ENCODE measurements around the gene DPYD.

DPYD gene

DNA sequence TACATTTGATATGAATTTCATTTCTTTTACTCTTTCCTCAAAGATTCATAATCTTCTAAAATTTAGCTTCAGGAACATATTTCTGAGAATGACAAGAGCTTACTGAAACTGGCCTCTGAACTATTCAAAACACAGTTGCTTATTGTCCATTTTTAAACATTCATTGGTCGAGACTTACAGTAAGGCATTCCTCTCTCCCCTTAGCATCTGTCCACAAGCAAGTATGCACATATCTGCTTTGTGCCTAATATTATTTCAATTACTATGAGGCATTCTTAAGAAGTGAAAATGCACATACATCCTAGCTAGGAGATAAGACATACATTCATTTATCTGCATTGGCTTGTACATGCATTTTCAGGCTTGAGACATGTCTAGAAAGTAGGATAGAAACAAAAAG lies 710.5 kb downstream of the DPYD start:
- no peak for DNase-seq (ENCODE audit: extremely low spot score)
- ChIA-PET POLR2A (no interaction called here), CTCF (no interaction called here)
- TF ChIP-seq HDGF (IDR thresholded peaks at IDR 0.05; ENCODE audit: borderline replicate concordance) (no peak), L3MBTL2 (conservative IDR thresholded peaks at IDR 0.05) (no peak), TARDBP (IDR thresholded peaks at IDR 0.05) (no peak), NFRKB (IDR thresholded peaks at IDR 0.05) (no peak), CTBP1 (IDR thresholded peaks at IDR 0.05; ENCODE audit: borderline replicate concordance) (no peak), ELF4 (IDR thresholded peaks at IDR 0.05) (no peak), FOXA1 (IDR thresholded peaks at IDR 0.05) (no peak), FOXM1 (IDR thresholded peaks at IDR 0.05; ENCODE audit: borderline replicate concordance) (no peak), FOXK2 (IDR thresholded peaks at IDR 0.05) (no peak), ARNT (IDR thresholded peaks at IDR 0.05) (no peak)
- TF ChIP-seq, protein P1, sequence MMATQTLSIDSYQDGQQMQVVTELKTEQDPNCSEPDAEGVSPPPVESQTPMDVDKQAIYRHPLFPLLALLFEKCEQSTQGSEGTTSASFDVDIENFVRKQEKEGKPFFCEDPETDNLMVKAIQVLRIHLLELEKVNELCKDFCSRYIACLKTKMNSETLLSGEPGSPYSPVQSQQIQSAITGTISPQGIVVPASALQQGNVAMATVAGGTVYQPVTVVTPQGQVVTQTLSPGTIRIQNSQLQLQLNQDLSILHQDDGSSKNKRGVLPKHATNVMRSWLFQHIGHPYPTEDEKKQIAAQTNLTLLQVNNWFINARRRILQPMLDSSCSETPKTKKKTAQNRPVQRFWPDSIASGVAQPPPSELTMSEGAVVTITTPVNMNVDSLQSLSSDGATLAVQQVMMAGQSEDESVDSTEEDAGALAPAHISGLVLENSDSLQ (IDR thresholded peaks at IDR 0.05) = no peak

DNA sequence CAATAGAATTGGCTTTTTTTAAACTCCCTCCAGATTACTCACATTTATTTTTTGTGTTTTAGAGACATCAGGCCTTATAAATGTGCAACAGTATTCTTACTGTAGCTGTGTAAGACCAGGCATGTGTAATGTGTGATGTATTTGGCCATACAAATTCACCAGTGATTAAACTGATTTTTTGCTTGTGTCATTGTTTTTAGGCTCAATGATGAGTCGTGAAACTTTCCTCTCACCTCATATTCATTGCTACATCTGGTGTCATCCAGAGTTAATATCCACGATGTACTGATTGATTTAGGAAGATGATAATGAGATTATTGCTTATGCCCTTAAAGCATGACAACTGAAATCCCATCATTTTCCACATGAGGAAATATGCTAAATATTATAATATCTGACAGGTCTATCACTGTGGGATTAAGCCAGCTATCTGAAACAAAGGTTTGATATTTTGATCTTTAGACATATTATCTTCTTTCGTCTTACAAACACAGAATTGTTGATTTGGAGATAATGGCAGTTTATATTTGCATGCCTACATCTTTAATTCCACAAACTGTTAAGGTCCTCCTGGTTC lies 711.4 kb downstream of the DPYD start:
- ChIA-PET POLR2A (no interaction called here), CTCF (no interaction called here)
- TF ChIP-seq L3MBTL2 (conservative IDR thresholded peaks at IDR 0.05) (no peak), FOXM1 (IDR thresholded peaks at IDR 0.05; ENCODE audit: borderline replicate concordance) (no peak), FOXA1 (IDR thresholded peaks at IDR 0.05) (no peak), CTBP1 (IDR thresholded peaks at IDR 0.05; ENCODE audit: borderline replicate concordance) (no peak), LEF1 (IDR thresholded peaks at IDR 0.05; ENCODE audit: borderline replicate concordance) (no peak), BHLHE40 (IDR thresholded peaks at IDR 0.05; ENCODE audit: borderline replicate concordance) (no peak), SP1 (IDR thresholded peaks at IDR 0.05) (no peak), TARDBP (IDR thresholded peaks at IDR 0.05) (no peak), HDGF (IDR thresholded peaks at IDR 0.05; ENCODE audit: borderline replicate concordance) (no peak), NFRKB (IDR thresholded peaks at IDR 0.05) (no peak), ARNT (IDR thresholded peaks at IDR 0.05) (no peak)
- DNase-seq (ENCODE audit: extremely low spot score) = no peak

DNA sequence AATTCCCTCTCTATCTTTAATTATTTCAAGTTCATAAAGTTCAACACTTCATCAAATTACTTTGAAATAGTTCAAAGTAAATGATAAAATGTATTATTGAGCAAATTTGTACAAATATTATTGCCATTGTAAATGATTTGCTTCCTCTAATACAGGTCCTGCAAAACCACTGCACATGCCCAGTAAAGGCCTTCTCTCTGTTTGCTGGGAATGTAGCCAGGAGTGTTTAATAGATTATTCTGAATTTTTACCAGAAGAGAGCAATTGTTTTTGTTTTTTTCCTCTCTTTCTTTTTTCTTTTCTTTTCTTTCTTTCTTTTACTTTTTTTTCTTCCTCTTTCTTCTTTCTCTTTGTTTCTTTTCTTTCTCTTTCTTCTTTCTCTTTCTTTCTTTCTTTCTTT lies 713.0 kb downstream of the DPYD start:
- POLR2A ChIA-PET = no interaction called here
- TF ChIP-seq BHLHE40 (IDR thresholded peaks at IDR 0.05; ENCODE audit: borderline replicate concordance) = no peak
- TF ChIP-seq ELF4 (IDR thresholded peaks at IDR 0.05) = no peak
- TF ChIP-seq FOXA1 (IDR thresholded peaks at IDR 0.05) = no peak
- TF ChIP-seq CTBP1 (IDR thresholded peaks at IDR 0.05; ENCODE audit: borderline replicate concordance) = no peak
- TF ChIP-seq, protein P1 (IDR thresholded peaks at IDR 0.05) = no peak
- no peak for TF ChIP-seq ZNF384 (IDR thresholded peaks at IDR 0.05)
- no peak for TF ChIP-seq SP1 (IDR thresholded peaks at IDR 0.05)
- no peak for TF ChIP-seq NFRKB (IDR thresholded peaks at IDR 0.05)
- no peak for TF ChIP-seq ARNT (IDR thresholded peaks at IDR 0.05)
- no peak for TF ChIP-seq L3MBTL2 (conservative IDR thresholded peaks at IDR 0.05)
- no peak for TF ChIP-seq SUZ12 (IDR thresholded peaks at IDR 0.05)
- TF ChIP-seq LEF1 (IDR thresholded peaks at IDR 0.05; ENCODE audit: borderline replicate concordance) = no peak
- TF ChIP-seq FOXK2 (IDR thresholded peaks at IDR 0.05) = no peak
- TF ChIP-seq TARDBP (IDR thresholded peaks at IDR 0.05) = no peak
- DNase-seq (ENCODE audit: extremely low spot score) = no peak
- CTCF ChIA-PET = no interaction called here

DNA sequence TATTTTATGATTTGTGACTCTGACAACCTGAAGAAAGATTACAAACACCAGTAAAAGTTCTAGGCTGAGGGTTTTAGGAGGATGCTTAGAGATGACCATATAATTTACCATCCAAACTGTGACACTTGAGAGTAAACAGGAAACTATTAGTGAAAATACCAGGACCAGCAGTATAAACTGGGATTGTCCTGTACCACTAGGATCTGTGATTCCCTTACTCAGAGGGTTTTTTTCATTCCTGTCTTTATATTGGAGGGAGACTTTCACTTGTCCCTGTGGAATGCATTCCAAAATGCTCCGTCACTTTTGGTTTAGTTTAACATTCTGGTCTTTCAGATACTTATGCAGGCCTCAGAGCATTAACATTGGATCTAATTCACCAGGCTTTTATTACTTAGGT lies 716.4 kb downstream of the DPYD start:
- DNase-seq (ENCODE audit: extremely low spot score) = no peak
- POLR2A ChIA-PET = no interaction called here
- CTCF ChIA-PET = no interaction called here
- TF ChIP-seq ZNF384 (IDR thresholded peaks at IDR 0.05) = no peak
- TF ChIP-seq SUZ12 (IDR thresholded peaks at IDR 0.05) = no peak
- TF ChIP-seq TARDBP (IDR thresholded peaks at IDR 0.05) = no peak
- TF ChIP-seq CTBP1 (IDR thresholded peaks at IDR 0.05; ENCODE audit: borderline replicate concordance) = no peak
- TF ChIP-seq HDGF (IDR thresholded peaks at IDR 0.05; ENCODE audit: borderline replicate concordance) = no peak

DNA sequence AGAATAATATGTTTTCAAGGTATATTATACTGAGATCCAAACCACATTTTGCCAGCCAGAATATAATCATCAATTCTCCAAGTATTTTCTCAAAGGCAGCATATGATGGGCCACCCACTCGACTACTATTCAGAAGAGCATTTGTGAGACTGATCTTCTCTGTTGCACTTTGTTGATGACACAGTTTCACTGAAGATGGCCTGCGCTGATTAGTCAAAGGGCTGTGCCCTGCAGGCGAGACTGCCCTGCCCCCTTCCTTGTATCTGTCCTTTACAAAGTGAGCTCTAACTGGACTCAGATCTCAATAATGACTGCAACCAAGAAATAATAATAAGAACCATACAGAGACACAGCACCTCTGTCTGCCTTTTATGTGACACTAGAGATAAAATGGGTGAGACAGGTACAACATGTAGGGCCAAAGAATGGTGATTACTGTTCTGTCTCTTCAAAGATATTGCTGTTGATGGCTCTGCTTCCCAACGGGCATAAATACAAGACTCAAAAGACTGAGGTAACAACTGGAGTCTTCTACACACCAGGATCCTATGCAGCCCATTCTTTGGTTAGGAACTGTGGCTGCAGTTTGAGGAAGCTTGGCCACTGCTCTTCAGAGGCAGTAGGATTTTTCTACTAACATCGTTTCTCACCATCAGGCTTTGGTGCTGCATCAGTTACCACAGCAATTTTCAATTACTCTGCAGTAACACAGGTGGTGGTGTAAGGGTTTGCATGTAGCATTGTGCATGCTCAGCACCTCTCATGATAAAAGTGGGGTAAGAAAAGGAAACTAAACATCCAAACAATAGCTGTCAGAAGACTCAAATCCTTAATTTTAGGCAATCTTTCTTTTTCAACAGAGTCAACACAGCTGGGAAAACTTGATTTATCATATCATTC lies 718.1 kb downstream of the DPYD start:
- CTCF ChIA-PET = no interaction called here
- no peak for DNase-seq (ENCODE audit: extremely low spot score)
- POLR2A ChIA-PET = no interaction called here
- TF ChIP-seq, protein P1 (IDR thresholded peaks at IDR 0.05) = no peak
- TF ChIP-seq LEF1 (IDR thresholded peaks at IDR 0.05; ENCODE audit: borderline replicate concordance) (no peak), SP1 (IDR thresholded peaks at IDR 0.05) (no peak), HDGF (IDR thresholded peaks at IDR 0.05; ENCODE audit: borderline replicate concordance) (no peak), FOXK2 (IDR thresholded peaks at IDR 0.05) (no peak), CTBP1 (IDR thresholded peaks at IDR 0.05; ENCODE audit: borderline replicate concordance) (no peak), ZNF384 (IDR thresholded peaks at IDR 0.05) (no peak), SUZ12 (IDR thresholded peaks at IDR 0.05) (no peak), TARDBP (IDR thresholded peaks at IDR 0.05) (no peak), NFRKB (IDR thresholded peaks at IDR 0.05) (no peak), FOXA1 (IDR thresholded peaks at IDR 0.05) (no peak), L3MBTL2 (conservative IDR thresholded peaks at IDR 0.05) (no peak), BHLHE40 (IDR thresholded peaks at IDR 0.05; ENCODE audit: borderline replicate concordance) (no peak), FOXM1 (IDR thresholded peaks at IDR 0.05; ENCODE audit: borderline replicate concordance) (no peak), ELF4 (IDR thresholded peaks at IDR 0.05) (no peak), ARNT (IDR thresholded peaks at IDR 0.05) (no peak)

DNA sequence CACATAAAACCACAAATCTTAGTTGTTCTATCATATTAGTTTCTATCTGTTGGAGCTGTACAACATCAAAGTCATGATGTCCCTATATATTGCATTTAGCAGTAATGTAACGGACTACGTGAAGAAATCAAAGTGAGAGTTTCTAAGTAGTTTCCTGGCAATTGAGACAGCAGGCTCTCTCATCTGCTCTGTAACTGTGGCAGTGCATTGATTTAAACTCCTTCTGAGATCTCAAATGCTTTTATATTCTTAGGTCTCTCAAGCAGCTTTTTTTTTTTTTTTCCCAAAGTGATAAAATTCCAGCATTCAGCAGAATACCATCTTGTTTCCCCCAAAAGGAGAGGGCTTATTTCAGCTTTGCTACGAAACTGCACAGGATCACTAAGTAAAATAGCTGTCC lies 719.2 kb downstream of the DPYD start:
- DNase-seq (ENCODE audit: extremely low spot score) = no peak
- ChIA-PET CTCF (no interaction called here), POLR2A (no interaction called here)
- TF ChIP-seq CTBP1 (IDR thresholded peaks at IDR 0.05; ENCODE audit: borderline replicate concordance) = no peak
- TF ChIP-seq TARDBP (IDR thresholded peaks at IDR 0.05) = no peak
- no peak for TF ChIP-seq NFRKB (IDR thresholded peaks at IDR 0.05)
- no peak for TF ChIP-seq BHLHE40 (IDR thresholded peaks at IDR 0.05; ENCODE audit: borderline replicate concordance)
- TF ChIP-seq HDGF (IDR thresholded peaks at IDR 0.05; ENCODE audit: borderline replicate concordance) = no peak
- TF ChIP-seq FOXM1 (IDR thresholded peaks at IDR 0.05; ENCODE audit: borderline replicate concordance) = no peak
- no peak for TF ChIP-seq LEF1 (IDR thresholded peaks at IDR 0.05; ENCODE audit: borderline replicate concordance)
- TF ChIP-seq FOXA1 (IDR thresholded peaks at IDR 0.05) = no peak
- no peak for TF ChIP-seq ELF4 (IDR thresholded peaks at IDR 0.05)
- no peak for TF ChIP-seq FOXK2 (IDR thresholded peaks at IDR 0.05)
- TF ChIP-seq SP1 (IDR thresholded peaks at IDR 0.05) = no peak
- TF ChIP-seq ZNF384 (IDR thresholded peaks at IDR 0.05) = no peak
- TF ChIP-seq, protein P1 (IDR thresholded peaks at IDR 0.05) = no peak
- no peak for TF ChIP-seq ARNT (IDR thresholded peaks at IDR 0.05)
- no peak for TF ChIP-seq SUZ12 (IDR thresholded peaks at IDR 0.05)
- no peak for TF ChIP-seq L3MBTL2 (conservative IDR thresholded peaks at IDR 0.05)

Data from HEK293T (cell line).